ENCODE measurements around the gene RC3H2. TPM values are rescaled to one million over a fixed set of nuclear protein-coding genes. Genes with fewer than 3 reads are reported as not detected.
"Not testable (repeated sequence)": the region's sequence is repeated elsewhere in the genome, so short reads cannot be mapped to it uniquely, and the experiment has no call there.

Gene RC3H2
- total and polyA plus RNA-seq, 7 donors: 11.4 to 49.5 (median 43.8) TPM

DNA sequence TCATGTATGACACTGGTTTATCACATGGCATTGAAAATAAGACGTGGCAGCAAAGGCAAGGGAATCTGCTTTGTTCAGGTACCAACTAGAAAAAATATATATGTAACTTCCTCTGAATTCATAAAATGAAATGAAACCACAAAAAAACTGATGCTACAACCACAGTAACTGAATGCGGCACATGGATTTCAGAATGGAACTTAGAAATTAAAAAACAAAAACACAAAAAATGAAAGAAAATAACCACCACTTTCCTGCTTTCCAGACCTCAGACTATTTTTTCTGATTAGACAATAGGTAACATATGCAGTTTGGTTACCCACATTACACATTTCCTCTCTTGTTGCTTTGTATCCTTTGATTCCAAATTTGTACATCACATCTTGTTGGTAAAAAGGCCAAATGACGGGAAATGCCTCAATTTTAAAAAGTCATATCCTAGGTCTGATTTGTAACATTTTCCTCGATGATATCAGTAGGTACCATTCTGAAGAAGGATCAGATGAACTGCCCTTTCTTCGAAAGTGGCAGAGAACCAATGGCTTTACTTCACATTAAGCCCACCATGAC lies 58.7 kb downstream of the RC3H2 start:
- Histone ChIP-seq H3K36me3 (peaks cover 6 to 52% (median 20%) of the 10 kb centered on the region in 4 donors), H3K9me3 (no peaks in the 10 kb centered on the region), H3K27me3 (no peaks in the 10 kb centered on the region), H3K27ac (no peak overlapping the region), H3K4me1 (no peaks in the 10 kb centered on the region), H3K4me3 (no peak overlapping the region)
- TF ChIP-seq EP300 (IDR thresholded peaks at IDR 0.05) (no peak), POLR2A (IDR thresholded peaks at IDR 0.05) (no peak), POLR2AphosphoS5 (IDR thresholded peaks at IDR 0.05) (no peak)
- TF ChIP-seq, protein P1, sequence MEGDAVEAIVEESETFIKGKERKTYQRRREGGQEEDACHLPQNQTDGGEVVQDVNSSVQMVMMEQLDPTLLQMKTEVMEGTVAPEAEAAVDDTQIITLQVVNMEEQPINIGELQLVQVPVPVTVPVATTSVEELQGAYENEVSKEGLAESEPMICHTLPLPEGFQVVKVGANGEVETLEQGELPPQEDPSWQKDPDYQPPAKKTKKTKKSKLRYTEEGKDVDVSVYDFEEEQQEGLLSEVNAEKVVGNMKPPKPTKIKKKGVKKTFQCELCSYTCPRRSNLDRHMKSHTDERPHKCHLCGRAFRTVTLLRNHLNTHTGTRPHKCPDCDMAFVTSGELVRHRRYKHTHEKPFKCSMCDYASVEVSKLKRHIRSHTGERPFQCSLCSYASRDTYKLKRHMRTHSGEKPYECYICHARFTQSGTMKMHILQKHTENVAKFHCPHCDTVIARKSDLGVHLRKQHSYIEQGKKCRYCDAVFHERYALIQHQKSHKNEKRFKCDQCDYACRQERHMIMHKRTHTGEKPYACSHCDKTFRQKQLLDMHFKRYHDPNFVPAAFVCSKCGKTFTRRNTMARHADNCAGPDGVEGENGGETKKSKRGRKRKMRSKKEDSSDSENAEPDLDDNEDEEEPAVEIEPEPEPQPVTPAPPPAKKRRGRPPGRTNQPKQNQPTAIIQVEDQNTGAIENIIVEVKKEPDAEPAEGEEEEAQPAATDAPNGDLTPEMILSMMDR (IDR thresholded peaks at IDR 0.05): no peak
- 71 to 93% methylated on average over 5 of the region's 5 CpGs for WGBS, 2 donors
- DNase-seq: no peak
- intact Hi-C loops (cut with DNase I): no loop called here

DNA sequence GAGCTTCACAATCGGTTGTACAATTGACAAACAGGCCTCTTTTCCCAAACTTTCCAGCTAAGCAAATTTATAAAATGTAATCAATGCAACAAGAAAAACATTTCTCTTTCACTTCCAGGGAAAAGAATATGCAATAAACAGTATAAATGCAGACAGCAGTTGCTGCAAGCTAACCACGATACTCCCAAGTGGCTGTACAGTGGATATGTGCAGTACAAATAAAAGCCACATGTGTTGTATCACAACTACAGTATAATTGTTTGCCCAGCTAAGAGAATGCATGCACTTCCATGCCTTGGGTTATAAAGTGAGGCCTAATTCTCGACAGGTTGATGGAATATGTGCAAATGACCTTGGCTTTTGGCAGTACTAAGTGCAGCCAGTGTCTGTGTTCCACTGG lies 60.0 kb downstream of the RC3H2 start:
- Histone ChIP-seq H3K4me3 (no peak overlapping the region), H3K4me1 (no peaks in the 10 kb centered on the region), H3K9me3 (no peaks in the 10 kb centered on the region), H3K36me3 (peaks cover 3 to 38% (median 11%) of the 10 kb centered on the region in 4 donors), H3K27ac (no peak overlapping the region), H3K27me3 (no peaks in the 10 kb centered on the region)
- intact Hi-C loops (cut with DNase I): no loop called here
- TF ChIP-seq, protein P1 (IDR thresholded peaks at IDR 0.05): no peak
- TF ChIP-seq POLR2AphosphoS5 (IDR thresholded peaks at IDR 0.05) (no peak), EP300 (IDR thresholded peaks at IDR 0.05) (no peak), POLR2A (IDR thresholded peaks at IDR 0.05) (no peak)
- DNase-seq: no peak
- 84 to 87% methylated on average over 3 of the region's 3 CpGs for WGBS, 2 donors

DNA sequence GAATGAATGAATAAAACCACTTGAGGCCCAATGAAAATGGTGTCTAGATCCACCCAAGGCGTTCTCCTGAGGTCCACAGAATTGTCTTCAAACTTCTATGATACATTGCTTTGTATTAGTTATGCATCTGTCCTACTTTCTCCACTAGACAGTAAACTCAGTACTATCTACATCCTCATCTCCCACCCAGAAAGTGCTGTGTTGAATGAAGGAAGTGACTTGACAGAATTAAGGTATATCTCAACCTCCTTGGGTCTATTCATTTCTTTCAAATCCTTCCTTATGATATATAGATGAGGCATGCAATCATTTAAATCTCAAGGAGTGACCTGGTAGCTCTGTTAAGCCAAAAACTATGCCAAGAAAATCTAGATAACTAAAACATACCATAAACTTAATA lies 61.0 kb downstream of the RC3H2 start:
- Histone ChIP-seq H3K4me1 (no peaks in the 10 kb centered on the region), H3K36me3 (peaks cover under 1 to 28% (median 8%) of the 10 kb centered on the region in 4 donors), H3K9me3 (no peaks in the 10 kb centered on the region), H3K27me3 (no peaks in the 10 kb centered on the region), H3K4me3 (no peak overlapping the region), H3K27ac (no peak overlapping the region)
- no peak for DNase-seq
- 98 to 100% methylated on average over 1 of the region's 1 CpG for WGBS, 2 donors
- intact Hi-C loops (cut with DNase I): no loop called here
- no peak for TF ChIP-seq EP300 (IDR thresholded peaks at IDR 0.05)
- TF ChIP-seq, protein P1 (IDR thresholded peaks at IDR 0.05): no peak
- TF ChIP-seq POLR2AphosphoS5 (IDR thresholded peaks at IDR 0.05): no peak
- TF ChIP-seq POLR2A (IDR thresholded peaks at IDR 0.05): no peak

DNA sequence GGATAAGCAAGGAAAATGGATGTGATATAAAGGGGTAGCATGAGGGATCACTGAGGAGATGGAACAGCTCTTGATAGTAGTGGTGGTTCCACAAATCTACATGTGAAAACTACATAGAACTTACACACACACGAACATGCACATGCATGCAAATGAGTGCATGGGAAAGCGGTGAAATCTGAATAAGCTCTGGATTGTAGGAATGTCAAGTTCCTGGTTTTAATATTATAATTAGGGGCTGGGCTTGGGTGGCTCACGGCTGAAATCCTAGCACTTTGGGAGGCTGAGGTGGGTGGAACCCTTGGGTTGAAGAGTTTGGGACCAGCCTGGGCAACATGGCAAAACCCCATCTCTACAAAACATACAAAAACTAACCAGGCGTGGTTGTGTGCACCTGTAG lies 63.7 kb downstream of the RC3H2 start:
- Histone ChIP-seq H3K4me3 (no peak overlapping the region), H3K36me3 (peaks cover 0 to 2% (median 0%) of the 10 kb centered on the region in 4 donors), H3K4me1 (no peaks in the 10 kb centered on the region), H3K27ac (no peak overlapping the region), H3K9me3 (no peaks in the 10 kb centered on the region), H3K27me3 (no peaks in the 10 kb centered on the region)
- TF ChIP-seq POLR2A (IDR thresholded peaks at IDR 0.05): no peak
- no peak for TF ChIP-seq EP300 (IDR thresholded peaks at IDR 0.05)
- TF ChIP-seq, protein P1 (IDR thresholded peaks at IDR 0.05): no peak
- TF ChIP-seq POLR2AphosphoS5 (IDR thresholded peaks at IDR 0.05): no peak
- intact Hi-C loops (cut with DNase I): no loop called here
- 67 to 80% methylated on average over 4 of the region's 4 CpGs for WGBS, 2 donors
- DNase-seq: no peak

DNA sequence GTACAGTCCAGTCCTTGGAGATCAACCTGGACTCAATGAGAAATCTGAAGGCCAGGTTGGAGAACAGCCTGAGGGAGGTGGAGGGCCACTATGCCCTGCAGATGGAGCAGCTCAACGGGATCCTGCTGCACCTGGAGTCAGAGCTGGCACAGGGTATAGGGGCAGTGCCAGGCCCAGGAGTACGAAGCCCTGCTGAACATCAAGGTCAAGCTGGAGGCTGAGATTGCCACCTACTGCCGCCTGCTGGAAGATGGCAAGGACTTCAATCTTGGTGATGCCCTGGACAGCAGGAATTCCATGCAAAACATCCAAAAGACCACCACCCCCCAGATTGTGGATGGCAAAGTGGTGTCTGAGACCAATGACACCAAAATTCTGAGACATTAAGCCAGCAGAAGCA lies 66.7 kb downstream of the RC3H2 start:
- H3K4me3 ChIP-seq; H3K36me3 ChIP-seq; H3K27me3 ChIP-seq; H3K4me1 ChIP-seq; DNase-seq; H3K27ac ChIP-seq; intact Hi-C loops (cut with DNase I); H3K9me3 ChIP-seq: not testable (repeated sequence)
- 78 to 87% methylated on average over 3 of the region's 3 CpGs for WGBS, 2 donors

Measured in sigmoid colon (tissue), 7 donors.